ENCODE results near the gene ATP8B1.

GRCh38 chr18:57705011-57705410 lies 98.1 kb downstream of the ATP8B1 start:
- TF ChIP-seq, protein P1, sequence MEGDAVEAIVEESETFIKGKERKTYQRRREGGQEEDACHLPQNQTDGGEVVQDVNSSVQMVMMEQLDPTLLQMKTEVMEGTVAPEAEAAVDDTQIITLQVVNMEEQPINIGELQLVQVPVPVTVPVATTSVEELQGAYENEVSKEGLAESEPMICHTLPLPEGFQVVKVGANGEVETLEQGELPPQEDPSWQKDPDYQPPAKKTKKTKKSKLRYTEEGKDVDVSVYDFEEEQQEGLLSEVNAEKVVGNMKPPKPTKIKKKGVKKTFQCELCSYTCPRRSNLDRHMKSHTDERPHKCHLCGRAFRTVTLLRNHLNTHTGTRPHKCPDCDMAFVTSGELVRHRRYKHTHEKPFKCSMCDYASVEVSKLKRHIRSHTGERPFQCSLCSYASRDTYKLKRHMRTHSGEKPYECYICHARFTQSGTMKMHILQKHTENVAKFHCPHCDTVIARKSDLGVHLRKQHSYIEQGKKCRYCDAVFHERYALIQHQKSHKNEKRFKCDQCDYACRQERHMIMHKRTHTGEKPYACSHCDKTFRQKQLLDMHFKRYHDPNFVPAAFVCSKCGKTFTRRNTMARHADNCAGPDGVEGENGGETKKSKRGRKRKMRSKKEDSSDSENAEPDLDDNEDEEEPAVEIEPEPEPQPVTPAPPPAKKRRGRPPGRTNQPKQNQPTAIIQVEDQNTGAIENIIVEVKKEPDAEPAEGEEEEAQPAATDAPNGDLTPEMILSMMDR (IDR thresholded peaks at IDR 0.05; ENCODE audit: low read depth, low read length): no peak
- no peak for TF ChIP-seq POLR2A (IDR thresholded peaks at IDR 0.05; ENCODE audit: extremely low read depth, insufficient read length)
- TF ChIP-seq, protein P2, sequence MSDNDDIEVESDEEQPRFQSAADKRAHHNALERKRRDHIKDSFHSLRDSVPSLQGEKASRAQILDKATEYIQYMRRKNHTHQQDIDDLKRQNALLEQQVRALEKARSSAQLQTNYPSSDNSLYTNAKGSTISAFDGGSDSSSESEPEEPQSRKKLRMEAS (IDR thresholded peaks at IDR 0.05; ENCODE audit: low read depth, low read length): no peak

Measured in NB4 (cell line).